ENCODE results near the gene DIRAS3.

- TF ChIP-seq CTCF (IDR thresholded peaks at IDR 0.05; ENCODE audit: low read depth, low read length) = no peak
- TF ChIP-seq POLR2A (IDR thresholded peaks at IDR 0.05; ENCODE audit: extremely low read depth, insufficient read length) = no peak
- TF ChIP-seq MAX (IDR thresholded peaks at IDR 0.05; ENCODE audit: low read depth, low read length) = no peak
- no peak for TF ChIP-seq MYC (IDR thresholded peaks at IDR 0.05; ENCODE audit: low read depth, low read length)
Observed at GRCh38 chr1:68013351-68013750, 37.1 kb downstream of the DIRAS3 start.
